HepG2 (cell line): ENCODE measurements around the gene ACO1. TPM values are rescaled to one million over a fixed set of nuclear protein-coding genes. Genes with fewer than 3 reads are reported as not detected.

ENCODE experiments used
- ATAC-seq: fragments of 200-7000 bp; cut with Tn5 transposase; 3 replicates; pipeline ENCODE4 v1.9.1; 2020; ENCODE audit warnings: mild to moderate bottlenecking, moderate library complexity
- BruUV-seq: library from RNA; stranded (reverse); fragments of 400-500 nt; replicated peaks from 2 replicates; lab custom pipeline; 2021; lab: Mats Ljungman, UMichigan
- CTCF ChIA-PET: fragments of 300-600 bp; formaldehyde crosslinking; extraction: SDS; loops from one replicate; lab custom pipeline; 2021; ENCODE audit warnings: low total read pairs, inconsistent platforms, low intra/inter-chr PET ratio; lab: Yijun Ruan, JAX
- POLR2A ChIA-PET: fragments of 350-600 bp; sonication (Branson Sonifier 250); formaldehyde crosslinking; loops from one replicate; lab custom pipeline; 2020; ENCODE audit warnings: antibody characterized with exemption, inconsistent platforms; lab: Yijun Ruan, JAX
- DNase-seq: peaks from one replicate; pipeline ENCODE4 v3.0.0-alpha.2; 2015; ENCODE audit warnings: low spot score
- FAIRE-seq: peaks from 3 replicates; lab custom pipeline; 2011; peaks lifted over from hg19 to GRCh38; lab: Jason Lieb, UNC
- H2AFZ ChIP-seq: one replicate; pipeline ENCODE4 v1.6.1; 2011; ENCODE audit warnings: low read length, inconsistent platforms
- H3K27ac ChIP-seq: fragments of 300-600 bp; 3 replicates; pipeline ENCODE4 v1.8.0; 2011; ENCODE audit warnings: mixed run types, mild to moderate bottlenecking, mixed read lengths, low read length, inconsistent platforms; ENCODE audit not compliant: insufficient read depth; ENCODE audit errors: extremely low read length
- H3K27me3 ChIP-seq, 2 experiments: fragments of 200-600 bp in 1 of 2; 2 replicates in 1 of 2; 3 replicates in 1 of 2; pipeline versions ENCODE4 v1.6.0 to v1.8.0; 2011; ENCODE audit warnings: low read length in 2 of 2, mild to moderate bottlenecking in 2 of 2, moderate library complexity in 2 of 2, inconsistent platforms in 1 of 2; ENCODE audit not compliant: insufficient read depth in 2 of 2, control insufficient read depth in 1 of 2
- H3K36me3 ChIP-seq, 2 experiments: fragments of 200-600 bp in 1 of 2; replicated peaks in 1 of 2; 2 replicates in 1 of 2; 3 replicates in 1 of 2; pipeline versions ENCODE4 v1.5.1 to v1.8.0; 2011; ENCODE audit warnings: low read length in 2 of 2, inconsistent platforms in 1 of 2; ENCODE audit not compliant: insufficient read depth in 2 of 2, control insufficient read depth in 1 of 2
- H3K4me1 ChIP-seq: 2 replicates; pipeline ENCODE4 v1.5.1; 2012; ENCODE audit warnings: low read length, inconsistent platforms; ENCODE audit not compliant: insufficient read depth
- H3K4me2 ChIP-seq: 2 replicates; pipeline ENCODE4 v1.6.0; 2011; ENCODE audit warnings: low read depth, low read length, inconsistent platforms
- H3K4me3 ChIP-seq, 3 experiments: fragments of 200-600 bp in 1 of 3; sonication (generic), shearing (Covaris generic) in 1 of 3; replicated peaks in 1 of 3; 2 replicates each; pipeline ENCODE4 v1.5.1; 2011 to 2016; ENCODE audit warnings: low read length in 3 of 3, inconsistent platforms in 2 of 3, low read depth in 2 of 3, mild to moderate bottlenecking in 2 of 3, control low read depth in 1 of 3, mixed read lengths in 1 of 3; ENCODE audit not compliant: insufficient read depth in 1 of 3
- H3K79me2 ChIP-seq: one replicate; pipeline ENCODE4 v1.6.1; 2011; ENCODE audit warnings: low read length, inconsistent platforms; ENCODE audit not compliant: insufficient read depth
- H3K9ac ChIP-seq: 2 replicates; pipeline ENCODE4 v1.6.0; 2011; ENCODE audit warnings: mild to moderate bottlenecking, low read depth, low read length, inconsistent platforms; ENCODE audit not compliant: insufficient read depth
- H3K9me3 ChIP-seq: 2 replicates; pipeline ENCODE4 v1.5.1; 2012; ENCODE audit warnings: mild to moderate bottlenecking, low read length
- H4K20me1 ChIP-seq: 2 replicates; pipeline ENCODE4 v1.6.0; 2011; ENCODE audit warnings: inconsistent platforms, mild to moderate bottlenecking, low read length, moderate library complexity; ENCODE audit not compliant: insufficient read depth
- ASH2L ChIP-seq: fragments of 300-600, 200-600 bp; sonication (generic); IDR thresholded peaks from 2 replicates; pipeline ENCODE4 v1.7.0; 2017; ENCODE audit warnings: low read depth, mild to moderate bottlenecking, moderate library complexity, mixed read lengths, low read length; ENCODE audit not compliant: insufficient read length
- SPEN ChIP-seq: sonication (generic); formaldehyde crosslinking; IDR thresholded peaks from 2 replicates; pipeline ENCODE4 v1.5.1; 2020; ENCODE audit warnings: low read depth, mild to moderate bottlenecking, missing genetic modification reagents
- ZKSCAN8 ChIP-seq: IDR thresholded peaks from 2 replicates; pipeline ENCODE4 v1.6.1; 2016; ENCODE audit warnings: borderline replicate concordance, missing genetic modification reagents, missing compliant biosample characterization
- ZNF12 ChIP-seq: sonication (generic); formaldehyde crosslinking; IDR thresholded peaks from 2 replicates; pipeline ENCODE4 v1.5.0; 2020; ENCODE audit warnings: missing genetic modification reagents
- ZNF121 ChIP-seq: sonication (generic); formaldehyde crosslinking; IDR thresholded peaks from 2 replicates; pipeline ENCODE4 v1.5.0; 2020; ENCODE audit warnings: mild to moderate bottlenecking, missing genetic modification reagents
- ZNF232 ChIP-seq: sonication (generic); formaldehyde crosslinking; IDR thresholded peaks from 2 replicates; pipeline ENCODE4 v1.4.0; 2020; ENCODE audit warnings: missing genetic modification reagents, borderline replicate concordance
- ZNF598 ChIP-seq: sonication (generic); formaldehyde crosslinking; IDR thresholded peaks from 2 replicates; pipeline ENCODE4 v1.5.1; 2020; ENCODE audit warnings: mild to moderate bottlenecking, missing genetic modification reagents, borderline replicate concordance
- WGBS: methylation state at CpG from one replicate; pipeline ENCODE4 v1.1.6; 2017; ENCODE audit warnings: low lambda C conversion rate; 5-methylcytosine and 5-hydroxymethylcytosine counted together
- in situ Hi-C: cut with HindIII; loops from 2 replicates; pipeline ENCODE4 v1.10.0; 2017; ENCODE audit warnings: low pct_unique_long_range_greater_than_20kb; ENCODE audit not compliant: extremely low pct_ligation_motif_present
- intact Hi-C: fragments of 100-400 bp; cut with micrococcal nuclease; formaldehyde crosslinking; loops from one replicate; pipeline ENCODE4 v1.10.0; 2022; ENCODE audit not compliant: unreplicated experiment
- polyA plus RNA-seq, 8 experiments: library from polyadenylated mRNA; depleted of rRNA in 3 of 8; stranded (reverse) in 7 of 8; unstranded in 1 of 8; fragments of >200 nt; fragmentation: Illumina TruSeq in 4 of 8; extraction: Trizol in 4 of 8; gene quantifications; 2 replicates each; pipeline versions ENCODE4 v1.2.1 to v1.2.3, GENCODE V29; 2011 to 2016; ENCODE audit warnings: low read depth in 4 of 8, missing spikeins in 1 of 8, mixed read lengths in 1 of 8; ENCODE audit not compliant: insufficient read depth in 1 of 8
- total RNA-seq, 5 experiments: library from RNA; depleted of rRNA; stranded (reverse); fragments of >200 nt; fragmentation: Illumina TruSeq; extraction: Trizol; gene quantifications; 2 replicates each; pipeline ENCODE4 v1.2.3, GENCODE V29; 2016; ENCODE audit warnings: low read depth in 1 of 5
- TF ChIP-seq, protein P1 (sequence below): sonication (generic); formaldehyde crosslinking; IDR thresholded peaks from 2 replicates; pipeline ENCODE4 v1.4.0; 2020; ENCODE audit warnings: missing genetic modification reagents, borderline replicate concordance
- TF ChIP-seq, protein P2 (sequence below): sonication (generic); formaldehyde crosslinking; conservative IDR thresholded peaks from 2 replicates; pipeline ENCODE4 v1.4.0; 2020; ENCODE audit warnings: missing genetic modification reagents

ACO1 gene
- total and polyA plus RNA-seq, 2 of the 13 experiments (the other 11 are each of a cell fraction or from before 2014, with no cell fraction given) = 20.1 to 48.2 TPM

DNA sequence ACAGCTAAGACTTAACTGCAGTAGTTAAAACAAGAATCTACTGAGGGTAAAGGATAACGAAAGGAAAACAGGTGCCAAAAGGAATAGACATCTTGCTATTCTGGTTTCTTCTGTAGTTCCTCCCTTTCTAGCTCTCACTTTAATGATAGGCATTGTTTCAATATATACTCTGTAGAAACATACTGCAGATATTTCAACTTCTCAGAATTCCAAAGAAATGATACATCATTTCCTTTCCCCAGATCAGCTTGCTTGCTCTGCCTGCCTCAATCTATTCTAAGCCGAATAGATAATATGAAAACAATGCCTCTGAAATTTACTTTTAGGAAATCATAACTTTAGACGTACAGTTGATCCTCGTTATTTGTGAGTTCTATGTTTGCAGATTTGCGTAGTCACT is 46.3 kb downstream of the ACO1 start (continued):
- TF ChIP-seq, protein P1, sequence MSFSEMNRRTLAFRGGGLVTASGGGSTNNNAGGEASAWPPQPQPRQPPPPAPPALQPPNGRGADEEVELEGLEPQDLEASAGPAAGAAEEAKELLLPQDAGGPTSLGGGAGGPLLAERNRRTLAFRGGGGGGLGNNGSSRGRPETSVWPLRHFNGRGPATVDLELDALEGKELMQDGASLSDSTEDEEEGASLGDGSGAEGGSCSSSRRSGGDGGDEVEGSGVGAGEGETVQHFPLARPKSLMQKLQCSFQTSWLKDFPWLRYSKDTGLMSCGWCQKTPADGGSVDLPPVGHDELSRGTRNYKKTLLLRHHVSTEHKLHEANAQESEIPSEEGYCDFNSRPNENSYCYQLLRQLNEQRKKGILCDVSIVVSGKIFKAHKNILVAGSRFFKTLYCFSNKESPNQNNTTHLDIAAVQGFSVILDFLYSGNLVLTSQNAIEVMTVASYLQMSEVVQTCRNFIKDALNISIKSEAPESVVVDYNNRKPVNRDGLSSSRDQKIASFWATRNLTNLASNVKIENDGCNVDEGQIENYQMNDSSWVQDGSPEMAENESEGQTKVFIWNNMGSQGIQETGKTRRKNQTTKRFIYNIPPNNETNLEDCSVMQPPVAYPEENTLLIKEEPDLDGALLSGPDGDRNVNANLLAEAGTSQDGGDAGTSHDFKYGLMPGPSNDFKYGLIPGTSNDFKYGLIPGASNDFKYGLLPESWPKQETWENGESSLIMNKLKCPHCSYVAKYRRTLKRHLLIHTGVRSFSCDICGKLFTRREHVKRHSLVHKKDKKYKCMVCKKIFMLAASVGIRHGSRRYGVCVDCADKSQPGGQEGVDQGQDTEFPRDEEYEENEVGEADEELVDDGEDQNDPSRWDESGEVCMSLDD (CRISPR knock-in tag) = no peak
- TF ChIP-seq ZNF232 (CRISPR knock-in tag) (no peak), ZKSCAN8 (no peak), ZNF121 (CRISPR knock-in tag) (no peak), ZNF12 (CRISPR knock-in tag) (no peak)

DNA sequence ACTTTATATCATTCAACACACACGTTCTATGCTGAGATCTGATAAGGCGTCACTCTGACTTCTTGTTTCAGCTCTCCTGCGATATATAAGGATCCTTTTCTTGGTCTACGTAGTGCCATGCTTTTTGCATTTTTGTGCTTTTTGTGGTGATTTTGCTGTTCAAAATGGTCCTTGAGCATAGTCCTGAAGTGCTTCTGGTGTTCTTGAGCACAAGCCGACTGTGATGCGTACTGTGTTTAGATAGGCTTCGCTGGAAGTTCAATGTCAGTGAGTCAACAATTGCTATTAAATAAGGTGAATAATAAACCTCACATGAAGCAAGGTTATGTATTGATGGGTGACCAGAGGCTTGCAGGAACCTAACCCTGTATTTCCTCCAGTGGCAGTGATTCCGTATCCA is 46.8 kb downstream of the ACO1 start:
- FAIRE-seq (no peak), ATAC-seq (no peak), DNase-seq (no peak)
- no peak overlapping the region for H2AFZ ChIP-seq
- BruUV-seq = no TSS peak
- H3K27me3 ChIP-seq = no peaks in the 10 kb centered on the region
- ChIA-PET POLR2A (no interaction called here), CTCF (interaction anchor here (4.1 kb wide), 1 partner anchor 52 kb away, joined by 68 read pairs; no protein-coding TSS in a partner anchor)
- no peaks in the 10 kb centered on the region for H4K20me1 ChIP-seq
- in situ Hi-C loops = loop anchor here (5.0 kb wide), 1 partner anchor 49 kb away; the partner anchor contains the start of gene ACO1
- no peak overlapping the region for H3K4me3 ChIP-seq
- H3K9ac ChIP-seq = no peak overlapping the region
- H3K4me1 ChIP-seq = peaks cover 20% of the 10 kb centered on the region
- H3K27ac ChIP-seq = no peak overlapping the region
- TF ChIP-seq ZNF598 (CRISPR knock-in tag) (no peak), ASH2L (no peak), SPEN (CRISPR knock-in tag) (no peak)
- TF ChIP-seq, protein P2, sequence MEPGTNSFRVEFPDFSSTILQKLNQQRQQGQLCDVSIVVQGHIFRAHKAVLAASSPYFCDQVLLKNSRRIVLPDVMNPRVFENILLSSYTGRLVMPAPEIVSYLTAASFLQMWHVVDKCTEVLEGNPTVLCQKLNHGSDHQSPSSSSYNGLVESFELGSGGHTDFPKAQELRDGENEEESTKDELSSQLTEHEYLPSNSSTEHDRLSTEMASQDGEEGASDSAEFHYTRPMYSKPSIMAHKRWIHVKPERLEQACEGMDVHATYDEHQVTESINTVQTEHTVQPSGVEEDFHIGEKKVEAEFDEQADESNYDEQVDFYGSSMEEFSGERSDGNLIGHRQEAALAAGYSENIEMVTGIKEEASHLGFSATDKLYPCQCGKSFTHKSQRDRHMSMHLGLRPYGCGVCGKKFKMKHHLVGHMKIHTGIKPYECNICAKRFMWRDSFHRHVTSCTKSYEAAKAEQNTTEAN (CRISPR knock-in tag) = no peak
- H3K36me3 ChIP-seq = peaks cover 11 to 53% of the 10 kb centered on the region in 2 experiments
- WGBS = 94% methylated on average over 8 of the region's 8 CpGs
- intact Hi-C loops = loop anchor here (10.0 kb wide), 1 partner anchor 534 kb away; no protein-coding TSS in a partner anchor
- H3K79me2 ChIP-seq = no peaks in the 10 kb centered on the region
- H3K4me2 ChIP-seq = no peak overlapping the region
- H3K9me3 ChIP-seq = no peaks in the 10 kb centered on the region
